Measurements from ENCODE around the gene CNNM3. TPM values are rescaled to one million over a fixed set of nuclear protein-coding genes. Genes with fewer than 3 reads are reported as not detected.

CNNM3 gene
- total and polyA plus RNA-seq, 4 donors, result 10.0 to 19.8 (median 16.1) TPM

- no peaks in the 10 kb centered on the region for H3K36me3 ChIP-seq (ENCODE audit: control insufficient read depth in 4 of 4, insufficient read depth in 3 of 4, low read depth in 1 of 4, low read length in 3 of 4)
- no peaks in the 10 kb centered on the region for H3K27me3 ChIP-seq (ENCODE audit: control insufficient read depth in 4 of 4, insufficient read depth in 4 of 4, low read length in 3 of 4)
- no peak overlapping the region for H3K9ac ChIP-seq (ENCODE audit: low read depth in 1 of 2, low read length in 2 of 2)
- H3K4me1 ChIP-seq (ENCODE audit: control insufficient read depth in 4 of 4, insufficient read depth in 4 of 4, low read length in 3 of 4), result peaks cover 0 to 15% (median 7%) of the 10 kb centered on the region in 4 donors
- H3K27ac ChIP-seq (ENCODE audit: low read depth in 1 of 2, low read length in 2 of 2), result no peak overlapping the region
- no peaks in the 10 kb centered on the region for H3K9me3 ChIP-seq (ENCODE audit: control insufficient read depth in 4 of 4, low read length in 3 of 4)
- H3K4me3 ChIP-seq (ENCODE audit: low read depth in 1 of 3, low read length in 3 of 3), result no peak overlapping the region
- WGBS, result 94% methylated on average over 20 of the region's 20 CpGs
- no peak for TF ChIP-seq TAF1 (conservative IDR thresholded peaks at IDR 0.05)
- no peak for TF ChIP-seq SP1 (IDR thresholded peaks at IDR 0.05)
- no peak for TF ChIP-seq ATF3 (IDR thresholded peaks at IDR 0.05)
- TF ChIP-seq FOXA1 (IDR thresholded peaks at IDR 0.05), result no peak
- no peak for TF ChIP-seq GABPA (IDR thresholded peaks at IDR 0.05 in 1 of 2, conservative IDR thresholded peaks at IDR 0.05 in 1 of 2)
- TF ChIP-seq ZBTB33 (IDR thresholded peaks at IDR 0.05), result no peak
- no peak for TF ChIP-seq CTCF (IDR thresholded peaks at IDR 0.05; ENCODE audit: low read depth, low read length, missing input control)
- no peak for TF ChIP-seq JUND (IDR thresholded peaks at IDR 0.05)
- no peak for TF ChIP-seq NR2F2 (IDR thresholded peaks at IDR 0.05)
- TF ChIP-seq EGR1 (IDR thresholded peaks at IDR 0.05; ENCODE audit: low read depth in 2 of 2), result no peak
- TF ChIP-seq RXRA (IDR thresholded peaks at IDR 0.05), result no peak
- no peak for TF ChIP-seq RAD21 (IDR thresholded peaks at IDR 0.05)
- DNase-seq (ENCODE audit: low spot score), result no peak
Measured at GRCh38 chr2:96771796-96772618, 44.1 kb upstream of the CNNM3 start.

GRCh38 chr2:96772903-96773671 is 43.0 kb upstream of the CNNM3 start:
- Histone ChIP-seq H3K27me3 (ENCODE audit: control insufficient read depth in 4 of 4, insufficient read depth in 4 of 4, low read length in 3 of 4) (no peaks in the 10 kb centered on the region), H3K4me1 (ENCODE audit: control insufficient read depth in 4 of 4, insufficient read depth in 4 of 4, low read length in 3 of 4) (peaks cover 0 to 6% (median 3%) of the 10 kb centered on the region in 4 donors), H3K4me3 (ENCODE audit: low read depth in 1 of 3, low read length in 3 of 3) (no peak overlapping the region), H3K36me3 (ENCODE audit: control insufficient read depth in 4 of 4, insufficient read depth in 3 of 4, low read depth in 1 of 4, low read length in 3 of 4) (no peaks in the 10 kb centered on the region), H3K27ac (ENCODE audit: low read depth in 1 of 2, low read length in 2 of 2) (no peak overlapping the region), H3K9me3 (ENCODE audit: control insufficient read depth in 4 of 4, low read length in 3 of 4) (no peaks in the 10 kb centered on the region), H3K9ac (ENCODE audit: low read depth in 1 of 2, low read length in 2 of 2) (no peak overlapping the region)
- TF ChIP-seq MAX (IDR thresholded peaks at IDR 0.05), result no peak
- TF ChIP-seq TAF1 (conservative IDR thresholded peaks at IDR 0.05), result no peak
- TF ChIP-seq HNF4G (IDR thresholded peaks at IDR 0.05), result no peak
- TF ChIP-seq NR2F2 (IDR thresholded peaks at IDR 0.05), result no peak
- TF ChIP-seq CTCF (IDR thresholded peaks at IDR 0.05; ENCODE audit: low read depth, low read length, missing input control), result no peak
- TF ChIP-seq YY1 (IDR thresholded peaks at IDR 0.05), result no peak
- no peak for TF ChIP-seq EGR1 (IDR thresholded peaks at IDR 0.05; ENCODE audit: low read depth in 2 of 2)
- TF ChIP-seq HNF4A (conservative IDR thresholded peaks at IDR 0.05), result no peak
- no peak for TF ChIP-seq FOXA2 (IDR thresholded peaks at IDR 0.05)
- TF ChIP-seq RXRA (IDR thresholded peaks at IDR 0.05), result no peak
- TF ChIP-seq RAD21 (IDR thresholded peaks at IDR 0.05), result no peak
- no peak for TF ChIP-seq REST (IDR thresholded peaks at IDR 0.05)
- WGBS, result 89% methylated on average over 12 of the region's 12 CpGs
- no peak for DNase-seq (ENCODE audit: low spot score)

Data from liver (tissue), 9 donors.